Measurements from ENCODE around the gene FOXI3. TPM values are rescaled to one million over a fixed set of nuclear protein-coding genes. Genes with fewer than 3 reads are reported as not detected.
"Not testable (repeated sequence)": the region's sequence is repeated elsewhere in the genome, so short reads cannot be mapped to it uniquely, and the experiment has no call there.

Gene FOXI3
- total RNA-seq, 2 donors from 2014 or later = not detected

DNA sequence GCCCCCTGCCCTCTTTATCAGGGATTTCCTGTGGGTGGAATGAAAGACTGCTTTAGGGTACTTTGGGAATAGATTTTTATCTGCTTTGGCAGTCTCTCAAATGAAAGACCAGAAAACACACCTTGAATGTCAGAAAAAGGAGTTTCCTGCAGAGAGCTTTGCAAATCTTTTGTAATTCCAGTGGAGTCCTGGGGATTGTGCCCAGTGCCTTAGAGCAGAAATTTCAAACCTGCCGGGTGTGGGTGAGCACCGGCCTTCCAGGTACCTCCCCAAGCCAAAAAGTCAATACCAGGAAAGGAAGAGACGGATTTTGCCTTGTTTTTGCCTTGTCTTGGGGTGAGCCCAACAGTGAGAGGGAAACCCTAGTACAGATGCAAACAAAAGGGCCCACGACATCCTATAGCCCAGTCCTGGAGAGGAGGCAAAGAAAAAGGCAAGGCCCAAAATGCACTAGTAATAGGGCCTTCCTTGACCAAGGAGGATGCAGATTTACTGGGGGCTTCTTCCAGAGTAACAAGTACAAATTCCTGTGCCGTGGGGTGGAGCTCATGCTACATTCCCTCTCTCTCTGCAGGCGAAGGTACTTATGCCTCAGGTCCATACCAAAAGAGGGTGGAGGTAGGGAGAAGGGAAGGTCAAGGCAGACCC lies 36.4 kb downstream of the FOXI3 start:
- DNase-seq (no peak), ATAC-seq (replicated peaks in 1 of 2) (no peak)
- Mint-ChIP-seq H3K36me3 (ENCODE audit: insufficient read depth in 2 of 2) (no peaks in the 10 kb centered on the region), H3K9me3 (no peaks in the 10 kb centered on the region), H3K4me1 (ENCODE audit: low read depth) (no peaks in the 10 kb centered on the region), H3K27ac (no peak overlapping the region), H3K4me3 (no peak overlapping the region), H3K27me3 (ENCODE audit: low read depth) (no peaks in the 10 kb centered on the region)

DNA sequence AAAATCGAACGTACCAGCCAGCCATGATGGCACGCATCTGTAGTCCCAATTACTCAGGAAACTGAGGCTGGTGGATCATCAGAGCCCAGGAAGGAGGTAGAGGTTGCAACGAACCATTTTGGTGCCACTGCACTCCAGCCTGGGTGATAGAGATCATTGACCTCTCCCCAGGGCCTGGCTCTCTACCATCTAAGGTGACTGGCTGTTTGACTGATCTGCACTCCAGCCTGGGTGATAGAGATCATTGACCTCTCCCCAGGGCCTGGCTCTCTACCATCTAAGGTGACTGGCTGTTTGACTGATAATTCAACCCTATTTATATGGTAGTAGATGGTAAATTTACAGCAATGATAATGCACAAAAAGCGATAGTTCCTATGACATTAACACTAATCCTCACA lies 43.6 kb downstream of the FOXI3 start:
- DNase-seq; H3K36me3 Mint-ChIP-seq (ENCODE audit: insufficient read depth in 2 of 2); H3K4me3 Mint-ChIP-seq: not testable (repeated sequence)

DNA sequence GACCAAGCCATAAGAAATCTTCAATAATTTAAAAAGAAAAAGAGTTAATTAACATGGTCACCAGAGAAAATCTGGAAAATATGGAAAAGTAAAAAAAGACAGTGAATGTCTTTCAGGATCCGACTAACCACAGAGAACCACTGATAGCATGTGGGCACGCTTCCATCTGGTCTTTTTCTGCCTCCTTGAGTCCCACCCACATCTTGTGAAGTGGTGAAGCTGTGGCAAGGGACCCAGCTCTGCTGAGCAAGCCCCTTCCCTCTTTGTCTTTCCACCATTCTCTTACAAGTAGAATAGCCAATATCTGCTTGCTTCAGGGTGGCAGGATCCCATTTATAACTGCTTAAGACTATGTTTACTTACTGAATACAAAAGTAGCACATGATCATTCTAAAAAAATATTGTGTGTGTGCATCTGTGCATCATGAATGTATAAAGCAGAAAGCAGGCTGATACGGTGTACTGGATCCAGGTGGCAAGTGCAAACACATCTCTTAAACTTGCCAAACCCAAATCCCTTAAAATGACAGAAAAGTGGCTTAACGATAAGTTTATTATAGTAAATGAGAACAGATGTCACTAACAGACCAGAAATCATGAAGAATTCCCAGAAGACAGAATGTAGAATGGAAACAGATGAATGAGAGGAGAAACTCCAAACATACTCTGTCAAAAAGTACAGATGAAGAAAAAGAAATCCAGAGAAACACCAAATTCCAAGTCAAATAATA lies 52.3 kb downstream of the FOXI3 start:
- H3K9me3 Mint-ChIP-seq = no peaks in the 10 kb centered on the region
- DNase-seq (no peak), ATAC-seq (replicated peaks in 1 of 2) (no peak)
- no peaks in the 10 kb centered on the region for H3K4me1 Mint-ChIP-seq (ENCODE audit: low read depth)
- no peaks in the 10 kb centered on the region for H3K36me3 Mint-ChIP-seq (ENCODE audit: insufficient read depth in 2 of 2)
- H3K4me3 Mint-ChIP-seq = no peak overlapping the region
- peaks cover 13% of the 10 kb centered on the region for H3K27me3 Mint-ChIP-seq (ENCODE audit: low read depth)
- H3K27ac Mint-ChIP-seq = no peak overlapping the region

More for the DNA sequence above, 43.6 kb downstream of the FOXI3 start:
- H3K27ac Mint-ChIP-seq; H3K27me3 Mint-ChIP-seq (ENCODE audit: low read depth); H3K9me3 Mint-ChIP-seq; H3K4me1 Mint-ChIP-seq (ENCODE audit: low read depth); ATAC-seq (replicated peaks in 1 of 2): not testable (repeated sequence)

DNA sequence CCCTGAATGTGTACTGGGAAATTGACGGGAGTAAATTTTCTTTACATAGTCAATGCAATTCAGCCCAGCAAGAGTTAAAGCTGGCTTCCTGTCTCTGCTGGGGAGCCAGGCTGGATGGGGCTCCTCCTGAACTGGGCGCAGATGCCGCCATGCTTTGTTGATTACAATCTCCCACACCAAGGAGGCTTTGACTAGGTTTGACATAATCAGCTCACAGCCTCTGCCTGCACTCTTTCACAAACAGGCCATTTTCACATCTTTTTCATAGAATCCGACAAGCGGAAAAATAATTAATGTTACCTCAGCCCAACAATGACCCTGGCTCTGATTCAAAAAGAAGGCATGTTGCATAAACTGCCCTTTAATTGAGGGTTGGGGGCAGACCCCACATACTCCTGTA lies 54.3 kb downstream of the FOXI3 start:
- H3K36me3 Mint-ChIP-seq (ENCODE audit: insufficient read depth in 2 of 2) = no peaks in the 10 kb centered on the region
- DNase-seq (no peak), ATAC-seq (replicated peaks in 1 of 2) (no peak)
- H3K27me3 Mint-ChIP-seq (ENCODE audit: low read depth) = peaks cover 13% of the 10 kb centered on the region
- H3K9me3 Mint-ChIP-seq = no peaks in the 10 kb centered on the region
- H3K27ac Mint-ChIP-seq = no peak overlapping the region
- H3K4me1 Mint-ChIP-seq (ENCODE audit: low read depth) = no peaks in the 10 kb centered on the region
- H3K4me3 Mint-ChIP-seq = no peak overlapping the region

Other genes starting within 250 kb of the FOXI3 start
- gene EIF2AK3, start 174.8 kb upstream of the FOXI3 start, total RNA-seq = 10 to 100 TPM; 21.6 to 21.8 TPM
- gene RPIA, start 239.0 kb upstream of the FOXI3 start, total RNA-seq = 10 to 100 TPM; 32.3 to 43.8 TPM